WTC11 (cell line): ENCODE data around the gene EDA. TPM values are rescaled to one million over a fixed set of nuclear protein-coding genes. Genes with fewer than 3 reads are reported as not detected.
A peak's percentile ranks its signal among the peaks of the same experiment; 100 is the strongest.

Source experiments
- ATAC-seq: fragments of 200-7000 bp; cut with Tn5 transposase; 2 replicates; pipeline ENCODE4 v1.10.0; 2021; ENCODE audit warnings: mild to moderate bottlenecking, moderate library complexity
- CTCF ChIA-PET: fragments of 300-600 bp; sonication (Branson Sonifier 250); formaldehyde crosslinking; loops from one replicate; lab custom pipeline; 2021; ENCODE audit warnings: antibody characterized with exemption; lab: Charles Lee
- POLR2A ChIA-PET: fragments of 350-600 bp; sonication (Branson Sonifier 250); formaldehyde crosslinking; loops from one replicate; lab custom pipeline; 2021; ENCODE audit warnings: antibody characterized with exemption; lab: Charles Lee
- DNase-seq: peaks from one replicate; pipeline ENCODE4 v3.0.0; 2021; ENCODE audit warnings: low spot score
- H3K27ac Mint-ChIP-seq: 2 replicates; pipeline ENCODE4 v1.8.0; 2021; ENCODE audit warnings: mixed read lengths
- H3K27me3 Mint-ChIP-seq: 2 replicates; pipeline ENCODE4 v1.8.0; 2021; ENCODE audit warnings: low read depth, mild to moderate bottlenecking, moderate library complexity, mixed read lengths
- H3K36me3 Mint-ChIP-seq: 2 replicates; pipeline ENCODE4 v1.8.0; 2021; ENCODE audit warnings: mixed read lengths
- H3K4me1 Mint-ChIP-seq: 2 replicates; pipeline ENCODE4 v1.8.0; 2022; ENCODE audit warnings: mixed read lengths
- H3K4me3 Mint-ChIP-seq: 2 replicates; pipeline ENCODE4 v1.8.0; 2021; ENCODE audit warnings: mild to moderate bottlenecking, moderate library complexity, mixed read lengths
- H3K9me3 Mint-ChIP-seq: 2 replicates; pipeline ENCODE4 v1.8.0; 2021; ENCODE audit warnings: mixed read lengths
- E2F5 ChIP-seq: sonication (generic); formaldehyde crosslinking; IDR thresholded peaks from 2 replicates; pipeline ENCODE4 v1.8.1; 2022; ENCODE audit warnings: mild to moderate bottlenecking, moderate library complexity, missing genetic modification reagents
- FOXK1 ChIP-seq: sonication (generic); formaldehyde crosslinking; IDR thresholded peaks from 2 replicates; pipeline ENCODE4 v1.8.0; 2022; ENCODE audit warnings: mild to moderate bottlenecking, moderate library complexity, missing genetic modification reagents
- JUN ChIP-seq: sonication (generic); formaldehyde crosslinking; IDR thresholded peaks from 2 replicates; pipeline ENCODE4 v1.8.0; 2023; ENCODE audit warnings: mild to moderate bottlenecking, missing genetic modification reagents
- NFATC4 ChIP-seq: fragments of 250-450 bp; sonication (Bioruptor Pico); IDR thresholded peaks from 2 replicates; pipeline ENCODE4 v1.9.0; 2021; ENCODE audit warnings: mild to moderate bottlenecking
- ZBTB21 ChIP-seq: sonication (generic); formaldehyde crosslinking; IDR thresholded peaks from 2 replicates; pipeline ENCODE4 v1.8.1; 2023; ENCODE audit warnings: mild to moderate bottlenecking, missing genetic modification reagents, borderline replicate concordance
- ZNF317 ChIP-seq: sonication (generic); formaldehyde crosslinking; IDR thresholded peaks from 2 replicates; pipeline ENCODE4 v1.8.1; 2023; ENCODE audit warnings: low read depth, mild to moderate bottlenecking, moderate library complexity, missing genetic modification reagents, borderline replicate concordance
- ZNF396 ChIP-seq: fragments of 250-450 bp; sonication (Bioruptor Pico); IDR thresholded peaks from 2 replicates; pipeline ENCODE4 v1.8.0; 2021; ENCODE audit warnings: mild to moderate bottlenecking, moderate library complexity, borderline replicate concordance
- ZNF423 ChIP-seq: fragments of 250-450 bp; sonication (Bioruptor Pico); IDR thresholded peaks from 2 replicates; pipeline ENCODE4 v2.1.2; 2022; ENCODE audit warnings: mild to moderate bottlenecking, moderate library complexity
- total RNA-seq: library from RNA; stranded (reverse); gene quantifications from 3 replicates; pipeline ENCODE4 v1.2.3, GENCODE V29; 2021
- TF ChIP-seq, protein P1 (sequence below): fragments of 250-450 bp; sonication (Bioruptor Pico); IDR thresholded peaks from 2 replicates; pipeline ENCODE4 v2.1.2; 2022; ENCODE audit warnings: mild to moderate bottlenecking, moderate library complexity
- TF ChIP-seq, protein P2 (sequence below): fragments of 250-450 bp; sonication (Bioruptor Pico); conservative IDR thresholded peaks from 2 replicates; pipeline ENCODE4 v1.9.0; 2021; ENCODE audit warnings: mild to moderate bottlenecking
- TF ChIP-seq, protein P3 (sequence below): sonication (generic); formaldehyde crosslinking; IDR thresholded peaks from 2 replicates; pipeline ENCODE4 v1.8.1; 2023; ENCODE audit warnings: mild to moderate bottlenecking, missing genetic modification reagents, borderline replicate concordance
- TF ChIP-seq, protein P4 (sequence below): sonication (generic); formaldehyde crosslinking; IDR thresholded peaks from 2 replicates; pipeline ENCODE4 v1.8.1; 2022; ENCODE audit warnings: low read depth, mild to moderate bottlenecking, moderate library complexity, missing genetic modification reagents, borderline replicate concordance

EDA gene
- total RNA-seq, 1 experiment from 2014 or later, result 15.1 TPM

DNA sequence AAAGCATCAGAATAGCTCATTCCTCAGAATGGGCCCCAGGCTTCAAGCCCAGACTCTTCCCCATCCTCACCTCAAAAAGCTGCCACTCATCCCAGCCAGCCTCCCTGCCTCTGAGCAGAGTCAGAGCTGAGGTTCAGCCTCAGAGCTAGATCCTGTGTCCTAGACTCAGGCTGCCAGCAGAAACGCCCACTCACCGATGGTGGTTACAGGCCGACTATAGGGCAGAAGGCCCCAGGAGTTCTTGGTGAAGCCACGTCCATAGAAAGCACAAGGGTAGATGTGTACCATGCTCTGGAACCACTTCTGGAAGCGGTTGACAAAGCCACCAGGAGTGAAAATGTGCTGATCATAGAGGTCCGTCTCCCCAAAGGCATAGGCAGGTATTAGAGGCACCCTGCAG, 426.1 kb downstream of the EDA start (continued):
- TF ChIP-seq, protein P1, sequence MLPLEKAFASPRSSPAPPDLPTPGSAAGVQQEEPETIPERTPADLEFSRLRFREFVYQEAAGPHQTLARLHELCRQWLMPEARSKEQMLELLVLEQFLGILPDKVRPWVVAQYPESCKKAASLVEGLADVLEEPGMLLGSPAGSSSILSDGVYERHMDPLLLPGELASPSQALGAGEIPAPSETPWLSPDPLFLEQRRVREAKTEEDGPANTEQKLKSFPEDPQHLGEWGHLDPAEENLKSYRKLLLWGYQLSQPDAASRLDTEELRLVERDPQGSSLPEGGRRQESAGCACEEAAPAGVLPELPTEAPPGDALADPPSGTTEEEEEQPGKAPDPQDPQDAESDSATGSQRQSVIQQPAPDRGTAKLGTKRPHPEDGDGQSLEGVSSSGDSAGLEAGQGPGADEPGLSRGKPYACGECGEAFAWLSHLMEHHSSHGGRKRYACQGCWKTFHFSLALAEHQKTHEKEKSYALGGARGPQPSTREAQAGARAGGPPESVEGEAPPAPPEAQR (CRISPR knock-in tag), result no peak
- TF ChIP-seq NFATC4 (CRISPR knock-in tag), result no peak
- no peak for TF ChIP-seq ZNF317 (CRISPR knock-in tag)

DNA sequence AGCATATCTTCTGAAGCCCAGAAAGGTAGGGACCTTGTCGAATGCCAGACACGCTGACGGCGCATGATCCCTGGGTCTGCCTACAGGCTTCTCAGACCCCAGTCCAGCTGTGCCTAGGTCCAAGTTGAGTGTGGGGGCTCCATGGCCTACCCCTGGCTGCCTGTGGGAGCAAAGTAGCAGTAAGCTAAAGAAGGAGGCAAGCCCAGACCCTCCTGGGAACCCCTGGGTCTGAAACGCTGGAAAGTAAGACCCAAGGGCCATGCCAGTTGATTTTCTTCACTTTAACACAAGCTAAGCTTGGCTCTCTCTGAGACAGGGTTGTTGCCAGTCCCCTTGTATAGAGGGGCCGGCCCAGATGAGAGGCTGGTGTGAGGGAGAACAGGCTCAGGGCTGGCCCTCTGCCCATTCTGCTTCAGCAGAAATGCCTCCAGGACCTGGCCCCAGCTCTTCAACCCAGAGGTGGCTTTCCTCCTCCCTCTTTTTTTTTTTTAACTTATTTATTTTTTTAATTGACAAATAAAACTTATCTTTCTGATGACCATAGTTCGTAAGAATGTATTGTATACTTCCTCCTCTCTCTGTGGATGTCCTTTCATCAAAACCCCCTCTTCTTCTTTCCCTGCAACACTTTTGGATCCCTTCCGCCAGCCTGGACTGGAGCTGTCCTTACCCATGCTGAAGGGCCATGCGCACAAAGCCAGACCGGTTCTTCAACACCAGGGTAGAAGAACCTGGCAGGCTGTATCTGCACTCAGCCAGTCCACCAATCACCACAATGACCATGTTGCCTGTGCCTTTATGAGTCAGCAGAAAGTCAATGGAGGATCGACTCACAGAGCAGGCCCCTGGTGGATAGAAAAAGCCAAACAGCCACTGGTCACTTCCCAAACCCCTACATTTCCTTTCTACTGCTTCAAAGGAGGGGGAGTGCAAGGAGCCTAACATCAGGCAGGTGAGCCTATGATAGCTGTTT, 426.8 kb downstream of the EDA start:
- H3K27ac Mint-ChIP-seq, result peak overlapping the region; percentile 60; the same call in 1 of the 2 replicates
- H3K4me3 Mint-ChIP-seq, result no peak overlapping the region
- ATAC-seq, result peak; percentile 69
- H3K36me3 Mint-ChIP-seq, result no peaks in the 10 kb centered on the region
- POLR2A ChIA-PET, result no interaction called here
- no peaks in the 10 kb centered on the region for H3K9me3 Mint-ChIP-seq
- H3K27me3 Mint-ChIP-seq, result no peaks in the 10 kb centered on the region; the same call in none of the 2 replicates
- CTCF ChIA-PET, result interaction anchor here (0.6 to 1.7 kb wide), 6 partner anchors 12 to 673 kb away, joined by 3 to 5 read pairs (median 3); partner anchors contain the start of gene IGBP1
- 0 out of 2 replicates have a peak, but pooled peaks cover 2% of the 10 kb centered on the region for H3K4me1 Mint-ChIP-seq
- no peak for DNase-seq
- no peak for TF ChIP-seq FOXK1 (CRISPR knock-in tag)
- TF ChIP-seq, protein P2, sequence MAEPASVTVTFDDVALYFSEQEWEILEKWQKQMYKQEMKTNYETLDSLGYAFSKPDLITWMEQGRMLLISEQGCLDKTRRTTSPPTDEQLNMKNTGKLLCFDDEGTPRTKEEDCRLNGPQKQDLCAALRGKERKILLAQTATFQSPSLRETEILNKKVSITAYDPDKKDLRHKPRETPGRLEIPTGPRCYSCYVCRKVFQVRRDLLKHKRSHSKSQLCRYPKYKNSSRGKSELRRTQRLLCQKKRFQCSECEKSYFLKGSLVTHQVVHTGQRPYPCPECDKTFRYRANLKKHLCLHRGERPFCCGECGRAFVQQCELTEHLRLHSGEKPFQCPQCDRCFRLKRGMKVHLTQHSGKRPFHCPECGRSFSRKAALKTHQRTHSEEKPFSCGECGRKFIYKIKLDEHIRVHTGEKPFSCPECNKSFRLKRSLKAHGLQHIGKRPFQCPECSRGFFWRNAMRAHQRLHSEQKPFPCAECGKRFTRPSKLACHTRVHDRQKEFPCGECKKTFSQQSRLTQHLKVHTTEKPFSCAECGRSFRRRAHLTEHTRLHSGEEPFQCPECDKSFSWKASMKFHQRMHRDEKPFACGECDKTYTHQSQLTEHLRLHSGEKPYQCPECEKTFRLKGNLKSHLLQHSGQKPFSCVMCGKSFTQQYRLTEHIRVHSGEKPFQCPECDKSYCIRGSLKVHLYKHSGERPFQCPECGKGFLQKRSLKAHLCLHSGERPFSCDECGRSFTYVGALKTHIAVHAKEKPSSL (CRISPR knock-in tag), result no peak
- TF ChIP-seq ZNF317 (CRISPR knock-in tag), result no peak
- TF ChIP-seq, protein P3, sequence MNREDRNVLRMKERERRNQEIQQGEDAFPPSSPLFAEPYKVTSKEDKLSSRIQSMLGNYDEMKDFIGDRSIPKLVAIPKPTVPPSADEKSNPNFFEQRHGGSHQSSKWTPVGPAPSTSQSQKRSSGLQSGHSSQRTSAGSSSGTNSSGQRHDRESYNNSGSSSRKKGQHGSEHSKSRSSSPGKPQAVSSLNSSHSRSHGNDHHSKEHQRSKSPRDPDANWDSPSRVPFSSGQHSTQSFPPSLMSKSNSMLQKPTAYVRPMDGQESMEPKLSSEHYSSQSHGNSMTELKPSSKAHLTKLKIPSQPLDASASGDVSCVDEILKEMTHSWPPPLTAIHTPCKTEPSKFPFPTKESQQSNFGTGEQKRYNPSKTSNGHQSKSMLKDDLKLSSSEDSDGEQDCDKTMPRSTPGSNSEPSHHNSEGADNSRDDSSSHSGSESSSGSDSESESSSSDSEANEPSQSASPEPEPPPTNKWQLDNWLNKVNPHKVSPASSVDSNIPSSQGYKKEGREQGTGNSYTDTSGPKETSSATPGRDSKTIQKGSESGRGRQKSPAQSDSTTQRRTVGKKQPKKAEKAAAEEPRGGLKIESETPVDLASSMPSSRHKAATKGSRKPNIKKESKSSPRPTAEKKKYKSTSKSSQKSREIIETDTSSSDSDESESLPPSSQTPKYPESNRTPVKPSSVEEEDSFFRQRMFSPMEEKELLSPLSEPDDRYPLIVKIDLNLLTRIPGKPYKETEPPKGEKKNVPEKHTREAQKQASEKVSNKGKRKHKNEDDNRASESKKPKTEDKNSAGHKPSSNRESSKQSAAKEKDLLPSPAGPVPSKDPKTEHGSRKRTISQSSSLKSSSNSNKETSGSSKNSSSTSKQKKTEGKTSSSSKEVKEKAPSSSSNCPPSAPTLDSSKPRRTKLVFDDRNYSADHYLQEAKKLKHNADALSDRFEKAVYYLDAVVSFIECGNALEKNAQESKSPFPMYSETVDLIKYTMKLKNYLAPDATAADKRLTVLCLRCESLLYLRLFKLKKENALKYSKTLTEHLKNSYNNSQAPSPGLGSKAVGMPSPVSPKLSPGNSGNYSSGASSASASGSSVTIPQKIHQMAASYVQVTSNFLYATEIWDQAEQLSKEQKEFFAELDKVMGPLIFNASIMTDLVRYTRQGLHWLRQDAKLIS (CRISPR knock-in tag), result no peak
- no peak for TF ChIP-seq JUN
- TF ChIP-seq ZNF396 (CRISPR knock-in tag), result no peak
- TF ChIP-seq ZBTB21 (CRISPR knock-in tag), result no peak
- no peak for TF ChIP-seq ZNF423 (CRISPR knock-in tag)
- TF ChIP-seq E2F5 (CRISPR knock-in tag), result no peak
- TF ChIP-seq, protein P4, sequence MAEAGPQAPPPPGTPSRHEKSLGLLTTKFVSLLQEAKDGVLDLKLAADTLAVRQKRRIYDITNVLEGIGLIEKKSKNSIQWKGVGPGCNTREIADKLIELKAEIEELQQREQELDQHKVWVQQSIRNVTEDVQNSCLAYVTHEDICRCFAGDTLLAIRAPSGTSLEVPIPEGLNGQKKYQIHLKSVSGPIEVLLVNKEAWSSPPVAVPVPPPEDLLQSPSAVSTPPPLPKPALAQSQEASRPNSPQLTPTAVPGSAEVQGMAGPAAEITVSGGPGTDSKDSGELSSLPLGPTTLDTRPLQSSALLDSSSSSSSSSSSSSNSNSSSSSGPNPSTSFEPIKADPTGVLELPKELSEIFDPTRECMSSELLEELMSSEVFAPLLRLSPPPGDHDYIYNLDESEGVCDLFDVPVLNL (CRISPR knock-in tag), result no peak
